Skeletal muscle satellite cell (primary cell): ENCODE measurements around the gene PNKD.

Source experiments
- H3K27me3 ChIP-seq: 2 replicates; pipeline ENCODE4 v1.7.0; 2013; ENCODE audit warnings: low read length; ENCODE audit not compliant: control insufficient read depth, insufficient read depth
- H3K36me3 ChIP-seq: 2 replicates; pipeline ENCODE4 v1.7.0; 2013; ENCODE audit warnings: mild to moderate bottlenecking, control low read depth, low read length; ENCODE audit not compliant: insufficient read depth
- H3K4me1 ChIP-seq: 2 replicates; pipeline ENCODE4 v1.7.0; 2013; ENCODE audit warnings: low read length; ENCODE audit not compliant: control insufficient read depth, insufficient read depth
- H3K4me2 ChIP-seq: 2 replicates; pipeline ENCODE4 v1.7.0; 2013; ENCODE audit warnings: mild to moderate bottlenecking, low read length
- H3K4me3 ChIP-seq: 2 replicates; pipeline ENCODE4 v1.7.0; 2013; ENCODE audit warnings: low read length
- H3K9ac ChIP-seq: 2 replicates; pipeline ENCODE4 v1.7.0; 2013; ENCODE audit warnings: mild to moderate bottlenecking, low read depth, low read length, moderate library complexity
- H3K9me3 ChIP-seq: replicated peaks from 2 replicates; pipeline ENCODE4 v1.7.0; 2013; ENCODE audit warnings: mild to moderate bottlenecking, control low read depth, low read length

The PNKD gene

GRCh38 chr2:218342837-218343236 lies 72.5 kb downstream of the PNKD start:
- Histone ChIP-seq H3K9me3 (no peaks in the 10 kb centered on the region), H3K27me3 (peaks cover 16% of the 10 kb centered on the region), H3K36me3 (no peaks in the 10 kb centered on the region), H3K4me1 (no peaks in the 10 kb centered on the region), H3K9ac (no peak overlapping the region), H3K4me2 (no peak overlapping the region), H3K4me3 (no peak overlapping the region)

GRCh38 chr2:218343591-218343990 lies 73.3 kb downstream of the PNKD start:
- H3K4me2 ChIP-seq: no peak overlapping the region
- H3K9ac ChIP-seq: no peak overlapping the region
- H3K4me3 ChIP-seq: no peak overlapping the region
- no peaks in the 10 kb centered on the region for H3K36me3 ChIP-seq
- no peaks in the 10 kb centered on the region for H3K9me3 ChIP-seq
- H3K27me3 ChIP-seq: peaks cover 16% of the 10 kb centered on the region
- no peaks in the 10 kb centered on the region for H3K4me1 ChIP-seq

- Histone ChIP-seq H3K4me1 (no peaks in the 10 kb centered on the region), H3K4me3 (no peak overlapping the region), H3K9me3 (no peaks in the 10 kb centered on the region), H3K36me3 (no peaks in the 10 kb centered on the region), H3K9ac (no peak overlapping the region), H3K4me2 (no peak overlapping the region), H3K27me3 (peaks cover 16% of the 10 kb centered on the region)
Measured at GRCh38 chr2:218344090-218344754, 73.9 kb downstream of the PNKD start.

DNA sequence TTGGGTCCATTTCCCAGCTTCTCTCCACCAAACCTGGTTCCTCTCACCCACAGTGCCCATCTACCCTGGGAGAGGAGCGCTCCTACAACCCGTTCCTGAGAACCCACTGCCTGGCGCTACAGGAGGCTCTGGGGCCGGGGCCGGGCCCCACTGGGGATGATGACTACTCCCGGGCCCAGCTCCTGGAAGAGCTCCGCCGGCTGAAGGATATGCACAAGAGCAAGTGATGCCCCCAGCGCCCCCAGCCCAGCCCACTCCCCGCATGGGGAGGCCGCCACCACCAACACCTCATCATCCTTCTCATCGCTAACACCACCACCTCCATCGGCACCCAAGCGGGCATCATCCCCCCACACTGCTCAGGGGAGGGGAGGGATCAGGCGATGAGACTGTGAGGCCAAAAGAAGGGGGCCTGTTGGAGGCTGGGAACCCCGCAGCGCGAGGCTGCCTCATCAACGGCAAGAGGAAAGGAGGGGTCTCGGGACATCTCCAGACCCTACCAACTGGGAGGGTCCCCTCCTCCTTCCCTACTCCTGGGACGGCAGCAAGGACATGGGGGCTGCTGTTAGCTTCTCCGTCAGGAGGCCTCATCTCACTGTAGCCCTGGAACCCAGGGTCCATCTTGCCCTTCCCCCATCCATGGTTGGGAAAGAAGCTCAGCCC lies 74.6 kb downstream of the PNKD start:
- Histone ChIP-seq H3K4me1 (no peaks in the 10 kb centered on the region), H3K9me3 (no peaks in the 10 kb centered on the region), H3K4me3 (no peak overlapping the region), H3K36me3 (no peaks in the 10 kb centered on the region), H3K27me3 (peaks cover 16% of the 10 kb centered on the region), H3K4me2 (no peak overlapping the region), H3K9ac (no peak overlapping the region)

DNA sequence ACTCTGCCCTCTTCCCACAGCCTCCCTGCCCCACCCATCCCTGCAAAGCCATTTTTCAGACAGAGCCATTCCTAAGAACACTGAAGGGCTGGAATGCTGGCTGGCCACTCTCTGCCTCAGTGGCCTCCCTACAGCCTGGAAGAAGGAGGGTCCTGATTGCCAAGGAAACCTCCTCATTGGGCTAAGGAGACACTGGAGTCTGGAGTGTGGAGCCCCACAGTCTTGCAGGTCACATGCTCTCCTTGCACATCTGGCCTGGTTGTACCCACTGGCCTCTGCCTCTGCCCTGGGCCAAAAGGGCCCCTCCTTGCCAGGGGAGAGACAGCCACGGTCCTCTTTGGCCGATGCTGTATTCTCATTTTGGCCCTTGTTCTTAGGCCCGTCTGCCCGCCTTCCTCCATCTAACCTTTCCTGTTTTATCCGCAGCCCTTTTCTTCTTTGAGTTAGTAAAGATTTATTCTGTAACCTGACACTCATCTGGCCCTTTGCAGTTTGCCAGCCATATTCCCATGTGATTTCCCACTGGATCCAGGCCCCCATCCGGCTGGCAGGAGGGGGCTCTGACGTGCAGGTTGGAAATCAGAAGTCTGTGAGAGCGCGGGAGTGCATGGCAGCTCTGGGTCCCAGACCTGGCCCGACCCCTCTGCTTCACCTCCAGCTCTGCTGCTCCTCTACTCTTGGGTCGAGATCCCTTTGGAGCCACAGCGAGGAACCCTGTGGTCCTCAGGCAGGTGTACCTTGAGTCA lies 75.3 kb downstream of the PNKD start:
- H3K9me3 ChIP-seq: no peaks in the 10 kb centered on the region
- H3K4me3 ChIP-seq: no peak overlapping the region

DNA sequence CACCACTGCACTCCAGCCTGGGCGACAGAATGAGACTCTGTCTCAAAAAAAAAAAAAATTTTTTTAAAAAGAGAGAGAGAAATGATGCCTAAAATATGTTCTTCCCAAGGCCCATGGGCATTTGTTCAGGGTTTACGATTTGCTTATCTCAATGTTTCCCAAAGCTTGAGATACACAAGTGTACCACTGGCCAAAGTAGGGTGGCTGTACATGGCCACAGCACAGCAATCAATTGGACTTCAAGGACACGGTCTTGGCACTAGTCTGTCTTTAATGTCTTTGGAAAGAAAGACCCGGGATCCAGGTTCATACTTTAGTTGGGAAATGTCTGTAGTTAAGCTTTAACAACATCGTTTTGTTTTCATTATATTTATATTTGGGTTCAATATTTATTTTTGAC lies 76.9 kb downstream of the PNKD start:
- Histone ChIP-seq H3K36me3 (no peaks in the 10 kb centered on the region), H3K4me1 (no peaks in the 10 kb centered on the region), H3K9me3 (no peaks in the 10 kb centered on the region), H3K4me3 (no peak overlapping the region), H3K4me2 (no peak overlapping the region), H3K9ac (no peak overlapping the region), H3K27me3 (peaks cover 16% of the 10 kb centered on the region)

More for the DNA sequence above, 75.3 kb downstream of the PNKD start:
- Histone ChIP-seq H3K9ac (no peak overlapping the region), H3K4me2 (no peak overlapping the region), H3K36me3 (no peaks in the 10 kb centered on the region), H3K4me1 (no peaks in the 10 kb centered on the region), H3K27me3 (peaks cover 16% of the 10 kb centered on the region)

DNA sequence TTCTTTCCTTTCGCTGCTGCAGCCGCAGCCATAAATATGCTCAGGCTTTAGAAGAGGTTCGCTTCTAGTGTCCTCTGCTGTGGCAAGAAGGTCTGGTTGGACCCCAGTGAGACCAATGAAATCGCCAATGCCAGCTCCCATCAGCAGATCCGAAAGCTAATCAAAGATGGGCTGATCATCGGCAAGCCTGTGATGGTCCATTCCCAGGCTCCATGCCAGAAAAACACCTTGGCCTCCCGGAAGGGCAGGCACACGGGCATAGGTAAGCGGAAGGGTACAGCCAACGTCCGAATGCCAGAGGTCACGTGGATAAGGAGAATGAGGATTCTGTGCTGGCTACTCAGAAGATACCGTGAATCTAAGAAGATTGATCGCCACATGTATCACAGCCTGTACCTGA lies 83.7 kb downstream of the PNKD start:
- Histone ChIP-seq H3K9ac (no peak overlapping the region), H3K4me1 (no peaks in the 10 kb centered on the region), H3K27me3 (no peaks in the 10 kb centered on the region), H3K9me3 (no peaks in the 10 kb centered on the region), H3K4me3 (no peak overlapping the region), H3K36me3 (no peaks in the 10 kb centered on the region), H3K4me2 (no peak overlapping the region)

DNA sequence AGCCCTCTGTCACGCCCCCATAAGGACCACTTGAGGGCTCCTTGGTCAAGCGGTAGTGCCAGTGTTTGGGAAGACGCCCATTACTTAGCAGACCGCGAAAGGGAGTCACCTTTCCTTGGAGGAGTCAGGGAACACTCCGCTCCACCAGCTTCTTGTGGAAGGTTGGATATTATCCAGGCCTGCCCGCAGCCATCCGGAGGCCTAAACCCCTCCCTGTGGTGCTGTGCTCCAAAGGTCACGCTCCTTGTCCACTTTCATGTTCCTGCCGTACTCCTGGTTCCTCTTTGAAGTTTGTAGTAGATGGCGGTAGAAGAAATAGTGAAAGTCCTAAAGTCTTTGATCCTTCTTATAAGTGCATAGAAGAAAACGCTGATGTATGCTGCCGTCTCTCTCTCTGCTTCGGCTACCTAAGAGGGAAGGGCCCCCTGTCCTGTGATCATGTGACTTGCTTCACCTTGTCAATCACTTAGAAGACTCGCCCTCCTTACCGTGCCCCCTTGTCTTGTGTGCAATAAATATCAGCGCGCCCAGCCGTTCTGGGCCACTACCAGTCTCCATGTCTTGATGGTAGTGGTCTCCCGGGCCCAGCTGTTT lies 84.6 kb downstream of the PNKD start:
- Histone ChIP-seq H3K4me3 (no peak overlapping the region), H3K27me3 (no peaks in the 10 kb centered on the region), H3K9me3 (no peaks in the 10 kb centered on the region), H3K36me3 (no peaks in the 10 kb centered on the region), H3K9ac (no peak overlapping the region), H3K4me2 (no peak overlapping the region), H3K4me1 (no peaks in the 10 kb centered on the region)

DNA sequence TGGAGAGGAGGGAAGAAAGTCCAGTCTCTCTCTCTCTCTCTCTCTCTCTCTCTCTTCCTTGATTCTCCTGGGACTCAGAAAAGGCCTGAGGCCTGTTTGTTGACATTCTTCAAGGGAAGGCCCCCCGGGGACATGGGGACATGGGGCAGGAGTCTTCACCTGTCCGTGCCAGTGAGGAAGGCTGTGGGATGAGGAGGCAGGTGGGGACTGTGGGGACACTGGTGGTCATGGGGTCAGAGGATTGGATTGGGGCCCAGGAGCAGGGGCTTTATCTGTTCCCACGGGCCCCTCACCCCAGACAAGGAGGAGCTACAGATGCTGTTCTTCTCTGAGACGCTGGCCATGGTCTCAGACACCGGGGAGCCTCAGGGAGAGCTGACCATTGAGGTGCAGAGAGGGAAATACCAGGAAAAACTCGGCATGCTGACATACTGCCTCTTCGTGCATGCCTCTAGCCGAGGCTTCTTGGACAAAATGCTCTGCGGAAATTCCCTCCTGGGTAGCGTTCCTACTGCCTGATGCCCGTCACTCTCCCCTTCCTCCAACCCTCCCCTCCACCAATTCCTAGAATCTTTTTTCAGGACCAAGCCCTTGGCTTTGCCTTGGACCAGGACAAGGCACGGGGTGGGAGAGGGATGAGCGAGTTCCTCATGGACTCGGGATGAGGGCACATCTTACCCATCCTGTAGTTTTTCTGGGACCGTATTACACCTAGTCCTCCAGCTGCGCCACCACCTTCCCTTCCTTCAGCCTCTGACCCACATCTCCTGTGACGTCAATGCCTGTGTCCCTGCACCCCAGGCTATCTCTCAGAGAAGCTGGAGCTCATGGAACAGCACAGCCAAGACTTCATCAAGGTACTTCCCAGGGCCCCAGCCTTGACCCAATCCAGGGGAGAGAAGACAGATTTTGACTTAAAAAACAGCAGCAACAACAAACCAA lies 87.2 kb downstream of the PNKD start:
- no peaks in the 10 kb centered on the region for H3K27me3 ChIP-seq
- H3K4me2 ChIP-seq: no peak overlapping the region
- no peaks in the 10 kb centered on the region for H3K4me1 ChIP-seq
- no peaks in the 10 kb centered on the region for H3K9me3 ChIP-seq
- no peaks in the 10 kb centered on the region for H3K36me3 ChIP-seq
- no peak overlapping the region for H3K9ac ChIP-seq
- no peak overlapping the region for H3K4me3 ChIP-seq

- H3K4me2 ChIP-seq: no peak overlapping the region
- H3K9ac ChIP-seq: no peak overlapping the region
- no peaks in the 10 kb centered on the region for H3K9me3 ChIP-seq
- peaks cover 10% of the 10 kb centered on the region for H3K27me3 ChIP-seq
- H3K36me3 ChIP-seq: no peaks in the 10 kb centered on the region
- no peaks in the 10 kb centered on the region for H3K4me1 ChIP-seq
- no peak overlapping the region for H3K4me3 ChIP-seq
Measured at GRCh38 chr2:218360453-218360852, 90.1 kb downstream of the PNKD start.

DNA sequence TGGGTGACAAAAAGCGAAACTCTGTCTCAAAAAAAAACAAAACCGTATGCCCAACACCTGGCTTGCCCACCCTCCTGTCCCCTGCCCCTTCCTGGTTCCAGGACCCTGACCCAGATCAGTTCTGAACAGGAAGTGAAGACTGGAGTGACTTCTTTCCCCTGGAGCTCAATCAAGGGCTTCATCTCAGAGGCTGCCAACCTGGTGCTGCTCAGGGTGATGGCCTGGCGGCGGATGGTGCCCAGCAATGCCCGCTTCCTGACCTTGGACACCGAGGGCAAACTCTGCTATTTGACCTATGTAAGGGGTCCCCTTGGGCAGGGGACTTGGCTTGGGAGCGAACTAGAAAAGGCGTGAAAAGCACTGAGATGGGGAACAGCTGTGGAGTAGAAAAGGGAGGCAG lies 92.3 kb downstream of the PNKD start:
- peaks cover 4% of the 10 kb centered on the region for H3K9me3 ChIP-seq
- peaks cover 10% of the 10 kb centered on the region for H3K27me3 ChIP-seq
- H3K4me3 ChIP-seq: no peak overlapping the region
- H3K9ac ChIP-seq: no peak overlapping the region
- no peaks in the 10 kb centered on the region for H3K36me3 ChIP-seq
- H3K4me2 ChIP-seq: no peak overlapping the region
- H3K4me1 ChIP-seq: no peaks in the 10 kb centered on the region
